Measurements from ENCODE around the gene LRRN2. TPM values are rescaled to one million over a fixed set of nuclear protein-coding genes. Genes with fewer than 3 reads are reported as not detected.

Gene LRRN2
- total RNA-seq, 1 experiment from 2014 or later, result not detected

DNA sequence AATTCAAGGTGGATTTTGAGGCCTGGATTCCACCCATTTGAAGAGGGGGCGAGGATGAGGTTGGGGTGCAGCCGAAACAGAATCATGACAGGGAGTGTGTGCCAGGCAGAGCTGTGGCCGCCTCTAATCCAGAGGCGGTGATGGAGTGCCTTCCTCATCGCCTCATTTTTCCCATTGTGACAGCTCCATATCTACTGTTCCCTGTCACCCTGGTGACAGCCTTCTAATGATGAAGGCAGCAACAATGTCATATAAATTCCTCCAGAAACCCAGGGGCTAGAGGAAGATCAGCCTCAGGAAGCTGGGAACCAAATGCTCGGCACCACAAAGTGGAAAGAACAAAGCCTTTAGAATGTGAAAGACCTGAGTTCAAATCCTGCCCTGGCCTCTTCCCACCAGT lies 42.0 kb downstream of the LRRN2 start:
- H3K36me3 ChIP-seq (ENCODE audit: control insufficient read depth, insufficient read depth, low read length), result no peaks in the 10 kb centered on the region

DNA sequence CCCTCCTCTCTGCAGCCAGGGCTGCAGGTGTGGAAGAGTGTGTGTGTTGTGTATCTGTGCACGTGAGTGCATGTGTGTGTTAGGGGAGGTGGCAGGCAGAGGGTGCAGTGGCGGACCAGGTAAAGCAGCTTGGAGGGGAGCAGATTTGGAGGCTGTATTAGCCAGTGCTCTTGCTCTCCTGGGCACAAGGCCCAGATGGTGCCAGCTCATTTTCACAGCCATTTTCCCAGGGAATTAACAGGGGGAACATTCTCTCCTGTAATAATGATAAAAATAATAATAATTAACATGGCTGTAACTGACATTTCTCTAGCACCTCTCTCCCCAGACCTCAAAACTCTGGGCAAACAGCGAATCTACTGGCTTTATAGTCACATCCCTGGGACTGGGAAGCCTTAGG lies 43.6 kb downstream of the LRRN2 start:
- intact Hi-C loops (cut with micrococcal nuclease; ENCODE audit: unreplicated experiment), result no loop called here
- ChIA-PET CTCF (interaction anchor here (1.0 kb wide), 1 partner anchor 165 kb away, joined by 3 read pairs; no protein-coding TSS in a partner anchor), POLR2A (no interaction called here)
- no TSS peak for BruUV-seq (replicated peaks)
- peaks cover 9% of the 10 kb centered on the region for H3K27me3 Mint-ChIP-seq (ENCODE audit: insufficient read depth, unreplicated experiment)
- H3K4me1 Mint-ChIP-seq (ENCODE audit: low read depth, unreplicated experiment), result no peaks in the 10 kb centered on the region
- Histone ChIP-seq H3K36me3 (ENCODE audit: control insufficient read depth, insufficient read depth, low read length) (no peaks in the 10 kb centered on the region), H3K27me3 (replicated peaks; ENCODE audit: control insufficient read depth, insufficient read depth, low read length) (no peaks in the 10 kb centered on the region; the same call in 1 of the 2 replicates), H3K9me3 (no peaks in the 10 kb centered on the region), H3K4me1 (no peaks in the 10 kb centered on the region), H3K4me3 (ENCODE audit: low read depth, low read length) (no peak overlapping the region)
- no peaks in the 10 kb centered on the region for H3K9me3 Mint-ChIP-seq (ENCODE audit: unreplicated experiment)
- H3K27ac Mint-ChIP-seq (ENCODE audit: unreplicated experiment), result no peak overlapping the region
- no peak for DNase-seq
- no peak overlapping the region for H3K4me3 Mint-ChIP-seq (ENCODE audit: unreplicated experiment)
- TF ChIP-seq, protein P1, sequence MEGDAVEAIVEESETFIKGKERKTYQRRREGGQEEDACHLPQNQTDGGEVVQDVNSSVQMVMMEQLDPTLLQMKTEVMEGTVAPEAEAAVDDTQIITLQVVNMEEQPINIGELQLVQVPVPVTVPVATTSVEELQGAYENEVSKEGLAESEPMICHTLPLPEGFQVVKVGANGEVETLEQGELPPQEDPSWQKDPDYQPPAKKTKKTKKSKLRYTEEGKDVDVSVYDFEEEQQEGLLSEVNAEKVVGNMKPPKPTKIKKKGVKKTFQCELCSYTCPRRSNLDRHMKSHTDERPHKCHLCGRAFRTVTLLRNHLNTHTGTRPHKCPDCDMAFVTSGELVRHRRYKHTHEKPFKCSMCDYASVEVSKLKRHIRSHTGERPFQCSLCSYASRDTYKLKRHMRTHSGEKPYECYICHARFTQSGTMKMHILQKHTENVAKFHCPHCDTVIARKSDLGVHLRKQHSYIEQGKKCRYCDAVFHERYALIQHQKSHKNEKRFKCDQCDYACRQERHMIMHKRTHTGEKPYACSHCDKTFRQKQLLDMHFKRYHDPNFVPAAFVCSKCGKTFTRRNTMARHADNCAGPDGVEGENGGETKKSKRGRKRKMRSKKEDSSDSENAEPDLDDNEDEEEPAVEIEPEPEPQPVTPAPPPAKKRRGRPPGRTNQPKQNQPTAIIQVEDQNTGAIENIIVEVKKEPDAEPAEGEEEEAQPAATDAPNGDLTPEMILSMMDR (IDR thresholded peaks at IDR 0.05; ENCODE audit: insufficient read depth in 1 of 2, low read depth in 1 of 2, low read length in 1 of 2, severe bottlenecking in 1 of 2, unreplicated experiment in 1 of 2), result no peak
- H3K36me3 Mint-ChIP-seq (ENCODE audit: insufficient read depth, unreplicated experiment), result no peaks in the 10 kb centered on the region

More for the DNA sequence above, 42.0 kb downstream of the LRRN2 start:
- H3K4me1 Mint-ChIP-seq (ENCODE audit: low read depth, unreplicated experiment), result peaks cover 6% of the 10 kb centered on the region
- Histone ChIP-seq H3K4me3 (ENCODE audit: low read depth, low read length) (no peak overlapping the region), H3K4me1 (0 out of 2 replicates have a peak, but pooled peaks cover 3% of the 10 kb centered on the region), H3K27me3 (replicated peaks; ENCODE audit: control insufficient read depth, insufficient read depth, low read length) (no peaks in the 10 kb centered on the region; the same call in 1 of the 2 replicates), H3K9me3 (no peaks in the 10 kb centered on the region)
- CTCF ChIA-PET, result no interaction called here
- H3K27ac Mint-ChIP-seq (ENCODE audit: unreplicated experiment), result no peak overlapping the region
- peaks cover 9% of the 10 kb centered on the region for H3K27me3 Mint-ChIP-seq (ENCODE audit: insufficient read depth, unreplicated experiment)
- peaks cover 6% of the 10 kb centered on the region for H3K36me3 Mint-ChIP-seq (ENCODE audit: insufficient read depth, unreplicated experiment)
- intact Hi-C loops (cut with micrococcal nuclease; ENCODE audit: unreplicated experiment), result no loop called here
- no peaks in the 10 kb centered on the region for H3K9me3 Mint-ChIP-seq (ENCODE audit: unreplicated experiment)
- DNase-seq, result no peak
- POLR2A ChIA-PET, result no interaction called here
- TF ChIP-seq, protein P1 (IDR thresholded peaks at IDR 0.05; ENCODE audit: insufficient read depth in 1 of 2, low read depth in 1 of 2, low read length in 1 of 2, severe bottlenecking in 1 of 2, unreplicated experiment in 1 of 2), result no peak
- no TSS peak for BruUV-seq (replicated peaks)
- no peak overlapping the region for H3K4me3 Mint-ChIP-seq (ENCODE audit: unreplicated experiment)

DNA sequence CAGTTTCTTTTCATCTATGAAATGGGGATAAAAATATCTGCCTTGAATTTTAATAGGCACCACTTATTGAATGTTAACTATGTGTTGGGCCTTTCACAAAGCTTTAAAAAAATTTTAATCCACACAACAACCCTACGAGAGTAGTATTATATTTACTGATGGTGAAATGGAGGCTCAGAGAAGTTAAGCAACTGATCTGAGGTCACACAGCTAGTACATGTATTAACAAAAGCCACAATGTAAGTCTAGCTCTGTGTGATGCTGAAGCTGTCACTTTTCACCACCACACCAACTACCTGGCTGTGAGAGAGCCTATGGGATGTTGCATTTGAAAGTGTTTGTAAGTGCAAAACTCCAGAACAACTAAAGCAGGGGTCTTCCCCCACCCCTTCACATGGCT lies 44.1 kb downstream of the LRRN2 start:
- TF ChIP-seq, protein P1 (IDR thresholded peaks at IDR 0.05; ENCODE audit: insufficient read depth in 1 of 2, low read depth in 1 of 2, low read length in 1 of 2, severe bottlenecking in 1 of 2, unreplicated experiment in 1 of 2), result no peak
- H3K4me1 Mint-ChIP-seq (ENCODE audit: low read depth, unreplicated experiment), result no peaks in the 10 kb centered on the region
- Histone ChIP-seq H3K27me3 (replicated peaks; ENCODE audit: control insufficient read depth, insufficient read depth, low read length) (no peaks in the 10 kb centered on the region; the same call in 1 of the 2 replicates), H3K4me1 (no peaks in the 10 kb centered on the region), H3K36me3 (ENCODE audit: control insufficient read depth, insufficient read depth, low read length) (no peaks in the 10 kb centered on the region), H3K9me3 (no peaks in the 10 kb centered on the region), H3K4me3 (ENCODE audit: low read depth, low read length) (no peak overlapping the region)
- intact Hi-C loops (cut with micrococcal nuclease; ENCODE audit: unreplicated experiment), result no loop called here
- POLR2A ChIA-PET, result no interaction called here
- H3K27me3 Mint-ChIP-seq (ENCODE audit: insufficient read depth, unreplicated experiment), result peaks cover 9% of the 10 kb centered on the region
- CTCF ChIA-PET, result no interaction called here
- DNase-seq, result no peak
- H3K27ac Mint-ChIP-seq (ENCODE audit: unreplicated experiment), result no peak overlapping the region
- no peaks in the 10 kb centered on the region for H3K9me3 Mint-ChIP-seq (ENCODE audit: unreplicated experiment)
- no peak overlapping the region for H3K4me3 Mint-ChIP-seq (ENCODE audit: unreplicated experiment)
- BruUV-seq (replicated peaks), result no TSS peak
- no peaks in the 10 kb centered on the region for H3K36me3 Mint-ChIP-seq (ENCODE audit: insufficient read depth, unreplicated experiment)

All from Caco-2 (cell line).